Measurements from ENCODE around the gene DNM1. TPM values are rescaled to one million over a fixed set of nuclear protein-coding genes. Genes with fewer than 3 reads are reported as not detected.

DNM1 gene
- total and polyA plus RNA-seq, 10 of the 15 experiments (the other 5 are each of a cell fraction or from before 2014, with no cell fraction given) = 0.06 to 0.67 (median 0.19) TPM; not detected in 3

DNA sequence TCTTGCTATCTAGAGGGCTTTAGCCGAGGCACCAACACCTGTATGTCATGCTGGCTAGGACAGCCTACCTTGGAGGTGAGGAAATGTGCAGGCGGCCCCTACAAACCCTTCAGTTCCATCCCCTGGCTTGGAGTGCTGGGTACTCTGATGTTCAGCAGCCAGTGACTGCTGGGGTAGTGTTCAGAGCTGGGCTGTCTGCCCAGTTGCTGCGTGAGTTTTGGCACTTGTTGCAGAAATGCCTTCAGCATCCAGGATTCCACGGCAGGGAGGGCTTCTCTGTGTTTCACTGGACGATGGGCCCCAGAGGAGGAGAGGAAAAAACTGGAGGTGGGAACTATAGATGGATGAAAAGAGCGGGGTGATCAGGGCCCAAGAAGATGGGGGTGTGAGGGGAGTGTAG, 83.3 kb downstream of the DNM1 start:
- BruUV-seq (replicated peaks) = no TSS peak
- no peak for FAIRE-seq
- no peaks in the 10 kb centered on the region for H3K9me3 ChIP-seq (replicated peaks; ENCODE audit: control insufficient read depth, insufficient read depth, low read length)
- RAD21 ChIA-PET (ENCODE audit: unreplicated experiment) = no interaction called here
- no peak overlapping the region for H2AFZ ChIP-seq (ENCODE audit: control insufficient read depth, low read depth, low read length)
- H3K4me1 ChIP-seq (ENCODE audit: control insufficient read depth, insufficient read depth, low read length) = no peaks in the 10 kb centered on the region
- ATAC-seq = no peak
- no peak overlapping the region for H3K4me3 ChIP-seq
- H3K36me3 ChIP-seq (ENCODE audit: control insufficient read depth in 2 of 2, insufficient read depth in 2 of 2, low read length in 1 of 2) = no peaks in the 10 kb centered on the region
- no peaks in the 10 kb centered on the region; a peak in 1 of 4 replicates for H3K27me3 ChIP-seq (replicated peaks in 1 of 2; ENCODE audit: control insufficient read depth in 2 of 2, insufficient read depth in 2 of 2, low read length in 1 of 2)
- no peaks in the 10 kb centered on the region for H3K79me2 ChIP-seq (ENCODE audit: control insufficient read depth, insufficient read depth, low read length)
- intact Hi-C loops (cut with micrococcal nuclease; ENCODE audit: unreplicated experiment) = no loop called here
- H3K9ac ChIP-seq (ENCODE audit: control insufficient read depth, insufficient read depth, low read length) = no peak overlapping the region
- 81% methylated on average over 6 of the region's 6 CpGs for WGBS (ENCODE audit: insufficient coverage, insufficient replicate concordance, low lambda C conversion rate, missing lambda C conversion rate)
- in situ Hi-C loops (cut with MboI) = no loop called here
- DNase-seq (ENCODE audit: low read depth, low spot score) = no peak
- CTCF ChIA-PET = interaction anchor here (1.5 kb wide), 1 partner anchor 9 kb away, joined by 5 read pairs; no protein-coding TSS in a partner anchor
- no peak overlapping the region for H3K4me2 ChIP-seq (ENCODE audit: control insufficient read depth, insufficient read depth)
- SMC1A ChIA-PET (ENCODE audit: uncharacterized antibody, unreplicated experiment) = no interaction called here
- POLR2A ChIA-PET = no interaction called here
- H4K20me1 ChIP-seq (ENCODE audit: control insufficient read depth, insufficient read depth) = no peaks in the 10 kb centered on the region
- H3K27ac ChIP-seq (ENCODE audit: control insufficient read depth, insufficient read depth) = no peak overlapping the region
- TF ChIP-seq JUND (IDR thresholded peaks at IDR 0.05; ENCODE audit: low read depth, low read length) (no peak), KAT2A (conservative IDR thresholded peaks at IDR 0.05; ENCODE audit: control insufficient read depth, low read depth, low read length) (no peak), ZZZ3 (IDR thresholded peaks at IDR 0.05; ENCODE audit: control insufficient read depth, insufficient read length, low read depth) (no peak), NR2C2 (IDR thresholded peaks at IDR 0.05; ENCODE audit: borderline replicate concordance, control insufficient read depth, insufficient read length, low read depth) (no peak), CEBPB (IDR thresholded peaks at IDR 0.05; ENCODE audit: borderline replicate concordance in 1 of 2, low read depth in 2 of 2, low read length in 2 of 2) (no peak), SMAD1 (IDR thresholded peaks at IDR 0.05; ENCODE audit: low read depth, partially characterized antibody) (no peak), SMAD5 (IDR thresholded peaks at IDR 0.05; ENCODE audit: low read depth) (no peak), ASH2L (IDR thresholded peaks at IDR 0.05; ENCODE audit: borderline replicate concordance, low read depth) (no peak), TAF1 (IDR thresholded peaks at IDR 0.05; ENCODE audit: borderline replicate concordance, low read depth, low read length) (no peak), CHD2 (IDR thresholded peaks at IDR 0.05; ENCODE audit: borderline replicate concordance, low read depth, low read length) (no peak)
- TF ChIP-seq, protein P1, sequence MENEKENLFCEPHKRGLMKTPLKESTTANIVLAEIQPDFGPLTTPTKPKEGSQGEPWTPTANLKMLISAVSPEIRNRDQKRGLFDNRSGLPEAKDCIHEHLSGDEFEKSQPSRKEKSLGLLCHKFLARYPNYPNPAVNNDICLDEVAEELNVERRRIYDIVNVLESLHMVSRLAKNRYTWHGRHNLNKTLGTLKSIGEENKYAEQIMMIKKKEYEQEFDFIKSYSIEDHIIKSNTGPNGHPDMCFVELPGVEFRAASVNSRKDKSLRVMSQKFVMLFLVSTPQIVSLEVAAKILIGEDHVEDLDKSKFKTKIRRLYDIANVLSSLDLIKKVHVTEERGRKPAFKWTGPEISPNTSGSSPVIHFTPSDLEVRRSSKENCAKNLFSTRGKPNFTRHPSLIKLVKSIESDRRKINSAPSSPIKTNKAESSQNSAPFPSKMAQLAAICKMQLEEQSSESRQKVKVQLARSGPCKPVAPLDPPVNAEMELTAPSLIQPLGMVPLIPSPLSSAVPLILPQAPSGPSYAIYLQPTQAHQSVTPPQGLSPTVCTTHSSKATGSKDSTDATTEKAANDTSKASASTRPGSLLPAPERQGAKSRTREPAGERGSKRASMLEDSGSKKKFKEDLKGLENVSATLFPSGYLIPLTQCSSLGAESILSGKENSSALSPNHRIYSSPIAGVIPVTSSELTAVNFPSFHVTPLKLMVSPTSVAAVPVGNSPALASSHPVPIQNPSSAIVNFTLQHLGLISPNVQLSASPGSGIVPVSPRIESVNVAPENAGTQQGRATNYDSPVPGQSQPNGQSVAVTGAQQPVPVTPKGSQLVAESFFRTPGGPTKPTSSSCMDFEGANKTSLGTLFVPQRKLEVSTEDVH (IDR thresholded peaks at IDR 0.05; ENCODE audit: low read depth, partially characterized antibody) = no peak
- TF ChIP-seq, protein P2, sequence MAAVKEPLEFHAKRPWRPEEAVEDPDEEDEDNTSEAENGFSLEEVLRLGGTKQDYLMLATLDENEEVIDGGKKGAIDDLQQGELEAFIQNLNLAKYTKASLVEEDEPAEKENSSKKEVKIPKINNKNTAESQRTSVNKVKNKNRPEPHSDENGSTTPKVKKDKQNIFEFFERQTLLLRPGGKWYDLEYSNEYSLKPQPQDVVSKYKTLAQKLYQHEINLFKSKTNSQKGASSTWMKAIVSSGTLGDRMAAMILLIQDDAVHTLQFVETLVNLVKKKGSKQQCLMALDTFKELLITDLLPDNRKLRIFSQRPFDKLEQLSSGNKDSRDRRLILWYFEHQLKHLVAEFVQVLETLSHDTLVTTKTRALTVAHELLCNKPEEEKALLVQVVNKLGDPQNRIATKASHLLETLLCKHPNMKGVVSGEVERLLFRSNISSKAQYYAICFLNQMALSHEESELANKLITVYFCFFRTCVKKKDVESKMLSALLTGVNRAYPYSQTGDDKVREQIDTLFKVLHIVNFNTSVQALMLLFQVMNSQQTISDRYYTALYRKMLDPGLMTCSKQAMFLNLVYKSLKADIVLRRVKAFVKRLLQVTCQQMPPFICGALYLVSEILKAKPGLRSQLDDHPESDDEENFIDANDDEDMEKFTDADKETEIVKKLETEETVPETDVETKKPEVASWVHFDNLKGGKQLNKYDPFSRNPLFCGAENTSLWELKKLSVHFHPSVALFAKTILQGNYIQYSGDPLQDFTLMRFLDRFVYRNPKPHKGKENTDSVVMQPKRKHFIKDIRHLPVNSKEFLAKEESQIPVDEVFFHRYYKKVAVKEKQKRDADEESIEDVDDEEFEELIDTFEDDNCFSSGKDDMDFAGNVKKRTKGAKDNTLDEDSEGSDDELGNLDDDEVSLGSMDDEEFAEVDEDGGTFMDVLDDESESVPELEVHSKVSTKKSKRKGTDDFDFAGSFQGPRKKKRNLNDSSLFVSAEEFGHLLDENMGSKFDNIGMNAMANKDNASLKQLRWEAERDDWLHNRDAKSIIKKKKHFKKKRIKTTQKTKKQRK (IDR thresholded peaks at IDR 0.05; ENCODE audit: low read depth, low read length) = no peak
- TF ChIP-seq, protein P3, sequence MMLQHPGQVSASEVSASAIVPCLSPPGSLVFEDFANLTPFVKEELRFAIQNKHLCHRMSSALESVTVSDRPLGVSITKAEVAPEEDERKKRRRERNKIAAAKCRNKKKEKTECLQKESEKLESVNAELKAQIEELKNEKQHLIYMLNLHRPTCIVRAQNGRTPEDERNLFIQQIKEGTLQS (IDR thresholded peaks at IDR 0.05; ENCODE audit: borderline replicate concordance, extremely low read depth, low read depth, low read length) = no peak
- TF ChIP-seq, protein P4, sequence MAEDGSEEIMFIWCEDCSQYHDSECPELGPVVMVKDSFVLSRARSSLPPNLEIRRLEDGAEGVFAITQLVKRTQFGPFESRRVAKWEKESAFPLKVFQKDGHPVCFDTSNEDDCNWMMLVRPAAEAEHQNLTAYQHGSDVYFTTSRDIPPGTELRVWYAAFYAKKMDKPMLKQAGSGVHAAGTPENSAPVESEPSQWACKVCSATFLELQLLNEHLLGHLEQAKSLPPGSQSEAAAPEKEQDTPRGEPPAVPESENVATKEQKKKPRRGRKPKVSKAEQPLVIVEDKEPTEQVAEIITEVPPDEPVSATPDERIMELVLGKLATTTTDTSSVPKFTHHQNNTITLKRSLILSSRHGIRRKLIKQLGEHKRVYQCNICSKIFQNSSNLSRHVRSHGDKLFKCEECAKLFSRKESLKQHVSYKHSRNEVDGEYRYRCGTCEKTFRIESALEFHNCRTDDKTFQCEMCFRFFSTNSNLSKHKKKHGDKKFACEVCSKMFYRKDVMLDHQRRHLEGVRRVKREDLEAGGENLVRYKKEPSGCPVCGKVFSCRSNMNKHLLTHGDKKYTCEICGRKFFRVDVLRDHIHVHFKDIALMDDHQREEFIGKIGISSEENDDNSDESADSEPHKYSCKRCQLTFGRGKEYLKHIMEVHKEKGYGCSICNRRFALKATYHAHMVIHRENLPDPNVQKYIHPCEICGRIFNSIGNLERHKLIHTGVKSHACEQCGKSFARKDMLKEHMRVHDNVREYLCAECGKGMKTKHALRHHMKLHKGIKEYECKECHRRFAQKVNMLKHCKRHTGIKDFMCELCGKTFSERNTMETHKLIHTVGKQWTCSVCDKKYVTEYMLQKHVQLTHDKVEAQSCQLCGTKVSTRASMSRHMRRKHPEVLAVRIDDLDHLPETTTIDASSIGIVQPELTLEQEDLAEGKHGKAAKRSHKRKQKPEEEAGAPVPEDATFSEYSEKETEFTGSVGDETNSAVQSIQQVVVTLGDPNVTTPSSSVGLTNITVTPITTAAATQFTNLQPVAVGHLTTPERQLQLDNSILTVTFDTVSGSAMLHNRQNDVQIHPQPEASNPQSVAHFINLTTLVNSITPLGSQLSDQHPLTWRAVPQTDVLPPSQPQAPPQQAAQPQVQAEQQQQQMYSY (CRISPR knock-in tag; IDR thresholded peaks at IDR 0.05) = no peak
